Measurements from ENCODE around the gene C6orf120.

- TF ChIP-seq, protein P1, sequence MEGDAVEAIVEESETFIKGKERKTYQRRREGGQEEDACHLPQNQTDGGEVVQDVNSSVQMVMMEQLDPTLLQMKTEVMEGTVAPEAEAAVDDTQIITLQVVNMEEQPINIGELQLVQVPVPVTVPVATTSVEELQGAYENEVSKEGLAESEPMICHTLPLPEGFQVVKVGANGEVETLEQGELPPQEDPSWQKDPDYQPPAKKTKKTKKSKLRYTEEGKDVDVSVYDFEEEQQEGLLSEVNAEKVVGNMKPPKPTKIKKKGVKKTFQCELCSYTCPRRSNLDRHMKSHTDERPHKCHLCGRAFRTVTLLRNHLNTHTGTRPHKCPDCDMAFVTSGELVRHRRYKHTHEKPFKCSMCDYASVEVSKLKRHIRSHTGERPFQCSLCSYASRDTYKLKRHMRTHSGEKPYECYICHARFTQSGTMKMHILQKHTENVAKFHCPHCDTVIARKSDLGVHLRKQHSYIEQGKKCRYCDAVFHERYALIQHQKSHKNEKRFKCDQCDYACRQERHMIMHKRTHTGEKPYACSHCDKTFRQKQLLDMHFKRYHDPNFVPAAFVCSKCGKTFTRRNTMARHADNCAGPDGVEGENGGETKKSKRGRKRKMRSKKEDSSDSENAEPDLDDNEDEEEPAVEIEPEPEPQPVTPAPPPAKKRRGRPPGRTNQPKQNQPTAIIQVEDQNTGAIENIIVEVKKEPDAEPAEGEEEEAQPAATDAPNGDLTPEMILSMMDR (conservative IDR thresholded peaks at IDR 0.05 in 1 of 2, IDR thresholded peaks at IDR 0.05 in 1 of 2; ENCODE audit: extremely low read depth in 1 of 2, insufficient read depth in 1 of 2, low read depth in 1 of 2, low read length in 2 of 2) = no peak
- no peak for TF ChIP-seq EZH2 (IDR thresholded peaks at IDR 0.05; ENCODE audit: borderline replicate concordance, low read length)
Observed at GRCh38 chr6:169691260-169691659, 10.7 kb upstream of the C6orf120 start.
